ENCODE data around the gene SHBG.

SHBG gene

DNA sequence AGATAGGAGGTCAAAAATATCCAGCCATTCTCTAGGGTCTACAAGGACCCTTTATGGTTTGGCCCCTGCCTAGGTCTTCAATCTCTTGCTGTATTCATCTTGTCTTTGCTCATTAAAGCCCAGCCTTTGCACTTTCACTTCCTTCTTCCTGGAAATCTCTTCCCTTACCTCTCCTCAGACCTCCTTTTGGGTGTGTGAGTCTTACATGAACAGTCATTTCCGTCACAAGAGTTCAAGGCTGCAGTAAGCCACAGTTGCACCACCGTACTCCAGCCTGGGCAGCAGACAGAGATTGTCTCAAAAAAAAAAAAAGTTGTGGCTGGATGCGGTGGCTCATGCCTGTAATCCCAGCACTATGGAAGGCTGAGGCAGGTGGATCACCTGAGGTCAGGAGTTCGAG is 14.8 kb downstream of the SHBG start:
- TF ChIP-seq FOXM1 (IDR thresholded peaks at IDR 0.05; ENCODE audit: borderline replicate concordance, low read depth) (no peak), YY1 (IDR thresholded peaks at IDR 0.05; ENCODE audit: low read depth) (no peak), NFIC (IDR thresholded peaks at IDR 0.05) (no peak), TCF12 (IDR thresholded peaks at IDR 0.05; ENCODE audit: low read depth) (no peak), RAD21 (IDR thresholded peaks at IDR 0.05; ENCODE audit: low read depth) (no peak), EP300 (IDR thresholded peaks at IDR 0.05; ENCODE audit: borderline replicate concordance) (no peak), EGR1 (IDR thresholded peaks at IDR 0.05) (no peak)
- TF ChIP-seq, protein P1, sequence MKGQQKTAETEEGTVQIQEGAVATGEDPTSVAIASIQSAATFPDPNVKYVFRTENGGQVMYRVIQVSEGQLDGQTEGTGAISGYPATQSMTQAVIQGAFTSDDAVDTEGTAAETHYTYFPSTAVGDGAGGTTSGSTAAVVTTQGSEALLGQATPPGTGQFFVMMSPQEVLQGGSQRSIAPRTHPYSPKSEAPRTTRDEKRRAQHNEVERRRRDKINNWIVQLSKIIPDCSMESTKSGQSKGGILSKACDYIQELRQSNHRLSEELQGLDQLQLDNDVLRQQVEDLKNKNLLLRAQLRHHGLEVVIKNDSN (IDR thresholded peaks at IDR 0.05): no peak
- TF ChIP-seq, protein P2, sequence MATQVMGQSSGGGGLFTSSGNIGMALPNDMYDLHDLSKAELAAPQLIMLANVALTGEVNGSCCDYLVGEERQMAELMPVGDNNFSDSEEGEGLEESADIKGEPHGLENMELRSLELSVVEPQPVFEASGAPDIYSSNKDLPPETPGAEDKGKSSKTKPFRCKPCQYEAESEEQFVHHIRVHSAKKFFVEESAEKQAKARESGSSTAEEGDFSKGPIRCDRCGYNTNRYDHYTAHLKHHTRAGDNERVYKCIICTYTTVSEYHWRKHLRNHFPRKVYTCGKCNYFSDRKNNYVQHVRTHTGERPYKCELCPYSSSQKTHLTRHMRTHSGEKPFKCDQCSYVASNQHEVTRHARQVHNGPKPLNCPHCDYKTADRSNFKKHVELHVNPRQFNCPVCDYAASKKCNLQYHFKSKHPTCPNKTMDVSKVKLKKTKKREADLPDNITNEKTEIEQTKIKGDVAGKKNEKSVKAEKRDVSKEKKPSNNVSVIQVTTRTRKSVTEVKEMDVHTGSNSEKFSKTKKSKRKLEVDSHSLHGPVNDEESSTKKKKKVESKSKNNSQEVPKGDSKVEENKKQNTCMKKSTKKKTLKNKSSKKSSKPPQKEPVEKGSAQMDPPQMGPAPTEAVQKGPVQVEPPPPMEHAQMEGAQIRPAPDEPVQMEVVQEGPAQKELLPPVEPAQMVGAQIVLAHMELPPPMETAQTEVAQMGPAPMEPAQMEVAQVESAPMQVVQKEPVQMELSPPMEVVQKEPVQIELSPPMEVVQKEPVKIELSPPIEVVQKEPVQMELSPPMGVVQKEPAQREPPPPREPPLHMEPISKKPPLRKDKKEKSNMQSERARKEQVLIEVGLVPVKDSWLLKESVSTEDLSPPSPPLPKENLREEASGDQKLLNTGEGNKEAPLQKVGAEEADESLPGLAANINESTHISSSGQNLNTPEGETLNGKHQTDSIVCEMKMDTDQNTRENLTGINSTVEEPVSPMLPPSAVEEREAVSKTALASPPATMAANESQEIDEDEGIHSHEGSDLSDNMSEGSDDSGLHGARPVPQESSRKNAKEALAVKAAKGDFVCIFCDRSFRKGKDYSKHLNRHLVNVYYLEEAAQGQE (IDR thresholded peaks at IDR 0.05; ENCODE audit: low read depth): no peak

DNA sequence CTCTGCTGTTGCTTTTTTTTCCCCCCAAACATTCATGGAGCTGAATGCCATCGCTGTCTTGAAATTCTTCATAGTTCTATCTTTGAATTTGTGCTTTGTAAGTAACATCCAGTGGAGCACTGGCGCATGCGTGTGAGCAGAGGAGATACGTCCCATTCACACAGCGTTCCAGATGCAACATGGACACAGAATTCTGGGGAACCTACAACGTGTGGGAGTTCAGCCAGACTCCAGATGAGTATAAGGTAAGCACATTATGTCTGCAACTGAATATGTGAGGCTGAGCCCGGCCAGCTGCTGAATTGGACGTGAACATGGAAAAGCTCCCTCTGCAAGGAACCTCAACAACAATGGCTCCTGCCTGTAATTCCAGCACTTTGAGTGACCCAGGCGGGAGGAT is 16.5 kb downstream of the SHBG start:
- TF ChIP-seq CEBPB (IDR thresholded peaks at IDR 0.05): no peak
- no peak for TF ChIP-seq ZBTB7A (IDR thresholded peaks at IDR 0.05; ENCODE audit: low read depth)
- TF ChIP-seq, protein P1 (IDR thresholded peaks at IDR 0.05): no peak
- TF ChIP-seq TCF12 (IDR thresholded peaks at IDR 0.05; ENCODE audit: low read depth): no peak
- TF ChIP-seq TAF1 (IDR thresholded peaks at IDR 0.05; ENCODE audit: low read depth): no peak
- TF ChIP-seq RAD21 (IDR thresholded peaks at IDR 0.05; ENCODE audit: low read depth): no peak
- no peak for TF ChIP-seq TEAD4 (IDR thresholded peaks at IDR 0.05)
- no peak for TF ChIP-seq EP300 (IDR thresholded peaks at IDR 0.05; ENCODE audit: borderline replicate concordance)

DNA sequence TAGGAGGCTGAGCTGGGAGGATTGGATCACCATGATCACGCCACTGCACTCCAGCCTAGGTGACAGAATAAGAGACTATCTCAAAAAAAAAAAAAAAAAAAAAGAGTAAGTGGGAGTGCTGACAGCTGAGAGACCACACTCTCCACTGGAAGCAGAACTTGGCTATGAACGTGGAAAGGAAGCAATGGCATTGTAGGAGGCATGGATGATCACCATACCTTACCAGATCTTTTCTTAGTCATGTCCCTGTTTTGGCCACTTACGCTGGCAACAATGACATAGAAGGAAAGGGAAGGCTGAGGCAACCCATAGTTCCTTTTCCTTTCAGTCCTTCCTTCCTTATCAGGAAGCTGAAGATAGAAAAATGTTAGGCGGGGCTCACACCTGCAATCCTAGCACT is 17.1 kb downstream of the SHBG start:
- TF ChIP-seq RAD21 (IDR thresholded peaks at IDR 0.05; ENCODE audit: low read depth) (no peak), EP300 (IDR thresholded peaks at IDR 0.05; ENCODE audit: borderline replicate concordance) (no peak), TAF1 (IDR thresholded peaks at IDR 0.05; ENCODE audit: low read depth) (no peak), FOXM1 (IDR thresholded peaks at IDR 0.05; ENCODE audit: borderline replicate concordance, low read depth) (no peak), TCF12 (IDR thresholded peaks at IDR 0.05; ENCODE audit: low read depth) (no peak), ZBTB7A (IDR thresholded peaks at IDR 0.05; ENCODE audit: low read depth) (no peak), YY1 (IDR thresholded peaks at IDR 0.05; ENCODE audit: low read depth) (no peak)
- TF ChIP-seq, protein P3, sequence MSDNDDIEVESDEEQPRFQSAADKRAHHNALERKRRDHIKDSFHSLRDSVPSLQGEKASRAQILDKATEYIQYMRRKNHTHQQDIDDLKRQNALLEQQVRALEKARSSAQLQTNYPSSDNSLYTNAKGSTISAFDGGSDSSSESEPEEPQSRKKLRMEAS (IDR thresholded peaks at IDR 0.05): no peak
- TF ChIP-seq, protein P2 (IDR thresholded peaks at IDR 0.05; ENCODE audit: low read depth): no peak

DNA sequence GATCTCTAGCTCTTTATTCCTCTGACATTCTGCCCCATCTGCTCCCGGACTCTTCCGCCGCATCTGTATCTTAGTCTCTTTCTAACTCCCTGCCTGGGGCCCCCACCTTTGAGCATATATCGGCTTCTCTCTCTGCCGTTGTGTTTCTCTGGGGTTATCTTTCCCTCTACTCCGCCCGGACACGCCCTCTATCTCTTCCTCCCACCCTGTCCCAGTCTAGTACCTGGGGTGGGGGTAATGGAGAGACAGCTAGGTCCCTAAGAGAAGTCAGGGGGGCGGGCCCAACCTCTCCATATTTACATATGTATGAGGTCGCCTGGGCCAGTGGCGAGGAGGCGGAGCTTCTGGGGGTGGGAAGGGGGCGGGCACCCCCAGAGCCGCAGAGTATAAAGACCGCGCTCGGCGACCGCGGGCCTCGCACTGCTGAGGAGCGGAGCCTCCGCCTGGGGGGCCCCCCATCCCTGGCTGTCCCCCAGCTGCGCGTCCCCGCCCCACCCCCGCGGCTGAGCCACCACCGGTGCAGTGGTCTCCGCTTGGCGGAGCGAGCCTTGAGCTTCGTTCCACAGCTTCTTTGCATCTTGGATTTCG is 20.7 kb downstream of the SHBG start, which contains the start of gene ATP1B2:
ATP1B2 (plus strand) TSS at position 418 of the 588 bp plus-strand sequence. CDS start 593 bp downstream, outside the sequence.
- TF ChIP-seq EP300 (IDR thresholded peaks at IDR 0.05; ENCODE audit: borderline replicate concordance): no peak
- TF ChIP-seq CREB1 (IDR thresholded peaks at IDR 0.05; ENCODE audit: low read depth): no peak
- TF ChIP-seq FOXM1 (IDR thresholded peaks at IDR 0.05; ENCODE audit: borderline replicate concordance, low read depth): no peak
- TF ChIP-seq, protein P1 (IDR thresholded peaks at IDR 0.05): no peak
- no peak for TF ChIP-seq ZBTB7A (IDR thresholded peaks at IDR 0.05; ENCODE audit: low read depth)
- no peak for TF ChIP-seq RAD21 (IDR thresholded peaks at IDR 0.05; ENCODE audit: low read depth)
- TF ChIP-seq, protein P3 (IDR thresholded peaks at IDR 0.05): no peak
- no peak for TF ChIP-seq TAF1 (IDR thresholded peaks at IDR 0.05; ENCODE audit: low read depth)
- no peak for TF ChIP-seq EGR1 (IDR thresholded peaks at IDR 0.05)
- TF ChIP-seq TEAD4 (IDR thresholded peaks at IDR 0.05): no peak

DNA sequence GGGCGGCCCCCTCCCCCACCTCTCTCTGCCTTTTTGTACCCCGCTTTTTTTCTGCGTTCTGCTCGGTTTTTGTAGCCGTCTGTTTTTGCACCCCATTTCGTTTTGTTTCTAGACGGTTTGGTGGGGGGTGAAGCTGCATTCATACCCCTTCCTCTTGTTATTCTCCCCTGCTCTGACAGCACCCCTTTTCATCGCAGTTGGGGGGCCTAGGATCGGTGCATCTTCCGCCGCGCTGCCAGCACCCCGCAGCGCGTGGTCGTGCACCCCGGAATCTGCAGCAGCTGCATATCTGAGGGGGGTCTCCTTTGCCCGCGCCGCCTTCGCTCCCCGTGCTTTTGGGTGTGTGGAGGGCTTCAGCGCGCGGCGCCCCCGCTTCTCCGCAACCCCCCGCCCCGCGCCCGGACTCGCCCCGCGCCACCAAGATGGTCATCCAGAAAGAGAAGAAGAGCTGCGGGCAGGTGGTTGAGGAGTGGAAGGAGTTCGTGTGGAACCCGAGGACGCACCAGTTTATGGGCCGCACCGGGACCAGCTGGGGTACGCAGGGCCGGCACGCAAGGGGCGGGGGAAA is 21.2 kb downstream of the SHBG start:
- TF ChIP-seq, protein P2 (IDR thresholded peaks at IDR 0.05; ENCODE audit: low read depth): no peak
- TF ChIP-seq, protein P3 (IDR thresholded peaks at IDR 0.05): 0 out of 2 replicates have a peak, but pooled peaks have one; percentile 12
- TF ChIP-seq RAD21 (IDR thresholded peaks at IDR 0.05; ENCODE audit: low read depth): no peak

All from Ishikawa (cell line).